AG04450 (cell line): ENCODE results near the gene ATP8B3. TPM values are rescaled to one million over a fixed set of nuclear protein-coding genes. Genes with fewer than 3 reads are reported as not detected.
A peak's percentile ranks its signal among the peaks of the same experiment; 100 is the strongest.

ENCODE experiments used
- CTCF ChIA-PET: fragments of 300-600, 350-600 bp; formaldehyde crosslinking; extraction: SDS; loops from one replicate; lab custom pipeline; 2022; ENCODE audit warnings: antibody characterized with exemption, inconsistent platforms; lab: Charles Lee
- POLR2A ChIA-PET: fragments of 350-600 bp; formaldehyde crosslinking; extraction: SDS; loops from one replicate; lab custom pipeline; 2021; ENCODE audit warnings: antibody characterized with exemption, inconsistent platforms; lab: Yijun Ruan, JAX
- DNase-seq: peaks from one replicate; pipeline ENCODE4 v3.0.0-alpha.2; 2011; ENCODE audit warnings: low read depth, low spot score
- H3K27ac ChIP-seq: one replicate; pipeline ENCODE4 v1.5.1; 2012; ENCODE audit warnings: low read depth, low read length, control low read depth
- H3K27me3 ChIP-seq: one replicate; pipeline ENCODE4 v1.6.0; 2012; ENCODE audit warnings: low read length; ENCODE audit not compliant: control insufficient read depth, insufficient read depth
- H3K4me3 ChIP-seq: 2 replicates; pipeline ENCODE4 v1.5.1; 2011; ENCODE audit warnings: mild to moderate bottlenecking, low read depth, low read length, control low read depth
- H3K9me3 ChIP-seq: 2 replicates; pipeline ENCODE4 v1.5.1; 2012; ENCODE audit warnings: low read length; ENCODE audit not compliant: control insufficient read depth, insufficient read depth
- CTCF ChIP-seq: IDR thresholded peaks from 2 replicates; pipeline ENCODE4 v1.5.1; 2011; ENCODE audit warnings: low read depth, low read length, control low read depth, inconsistent platforms
- polyA plus RNA-seq: library from polyadenylated mRNA; depleted of rRNA; stranded (reverse); fragments of >200 nt; gene quantifications from 2 replicates; pipeline ENCODE4 v1.2.3, GENCODE V29; 2011

The ATP8B3 gene
- polyA plus RNA-seq, 1 experiment: 2.7 TPM

- Histone ChIP-seq H3K4me3 (peak overlapping the region; percentile 73), H3K27me3 (no peaks in the 10 kb centered on the region), H3K27ac (no peak overlapping the region), H3K9me3 (no peaks in the 10 kb centered on the region; the same call in 1 of the 2 replicates)
- TF ChIP-seq CTCF: no peak
- DNase-seq: no peak
- CTCF ChIA-PET: interaction anchor here (0.7 to 1.9 kb wide), 3 partner anchors 12 to 266 kb away, joined by 3 to 11 read pairs (median 3); no protein-coding TSS in a partner anchor
- POLR2A ChIA-PET: no interaction called here
These were observed 593 bp downstream of the ATP8B3 start for GRCh38 chr19:1811472-1811894.

GRCh38 chr19:1810439-1811160, 1.5 kb downstream of the ATP8B3 start:
- no peak for TF ChIP-seq CTCF
- POLR2A ChIA-PET: no interaction called here
- Histone ChIP-seq H3K27me3 (no peaks in the 10 kb centered on the region), H3K9me3 (no peaks in the 10 kb centered on the region; the same call in 1 of the 2 replicates), H3K27ac (no peak overlapping the region), H3K4me3 (no peak overlapping the region)
- CTCF ChIA-PET: interaction anchor here (0.8 to 1.9 kb wide), 3 partner anchors 28 to 362 kb away, joined by 3 to 11 read pairs (median 6); no protein-coding TSS in a partner anchor
- DNase-seq: no peak

GRCh38 chr19:1809678-1810077, 2.4 kb downstream of the ATP8B3 start:
- no peak for TF ChIP-seq CTCF
- CTCF ChIA-PET: no interaction called here
- no peaks in the 10 kb centered on the region; the same call in 1 of the 2 replicates for H3K9me3 ChIP-seq
- no peak for DNase-seq
- H3K27ac ChIP-seq: no peak overlapping the region
- no peak overlapping the region for H3K4me3 ChIP-seq
- POLR2A ChIA-PET: no interaction called here
- no peaks in the 10 kb centered on the region for H3K27me3 ChIP-seq

- H3K27ac ChIP-seq: no peak overlapping the region
- no peaks in the 10 kb centered on the region; the same call in 1 of the 2 replicates for H3K9me3 ChIP-seq
- no peak overlapping the region for H3K4me3 ChIP-seq
- no peak for TF ChIP-seq CTCF
- H3K27me3 ChIP-seq: no peaks in the 10 kb centered on the region
- POLR2A ChIA-PET: no interaction called here
- DNase-seq: no peak
- CTCF ChIA-PET: no interaction called here
These were observed 3.7 kb downstream of the ATP8B3 start for GRCh38 chr19:1808395-1808731.

GRCh38 chr19:1807695-1808394, 4.2 kb downstream of the ATP8B3 start:
- no peaks in the 10 kb centered on the region for H3K27me3 ChIP-seq
- POLR2A ChIA-PET: no interaction called here
- TF ChIP-seq CTCF: no peak
- H3K9me3 ChIP-seq: no peaks in the 10 kb centered on the region; the same call in 1 of the 2 replicates
- no peak overlapping the region for H3K27ac ChIP-seq
- CTCF ChIA-PET: no interaction called here
- no peak overlapping the region for H3K4me3 ChIP-seq
- no peak for DNase-seq
